ENCODE data around the gene ALCAM.

DNA sequence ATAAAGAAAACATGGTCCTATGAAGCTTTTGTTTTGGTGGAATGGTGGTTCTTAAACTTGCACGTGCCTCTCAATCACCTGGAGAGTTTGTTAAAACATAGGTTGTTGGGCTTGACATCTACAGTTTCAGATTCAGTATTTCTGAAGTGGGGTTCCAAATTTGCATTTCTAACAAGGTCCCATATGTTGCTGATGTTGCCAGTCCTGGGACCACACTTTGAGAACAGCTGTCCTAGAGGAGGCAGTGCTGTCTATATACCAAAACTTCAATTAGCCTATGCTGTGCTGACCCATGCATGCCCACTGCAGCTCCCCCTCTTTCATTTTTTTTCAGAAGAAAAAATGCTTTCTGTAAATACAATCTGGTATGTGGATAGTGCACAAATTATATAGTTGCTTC is 31.3 kb downstream of the ALCAM start:
- TF ChIP-seq POLR2AphosphoS5 (IDR thresholded peaks at IDR 0.05; ENCODE audit: low read depth, low read length) (no peak), TAF1 (IDR thresholded peaks at IDR 0.05; ENCODE audit: borderline replicate concordance, low read depth, low read length) (no peak), POLR2A (IDR thresholded peaks at IDR 0.05; ENCODE audit: low read depth, low read length) (no peak)

Data from GM12892 (cell line).